ENCODE measurements around the gene PDAP1.
"Not testable (repeated sequence)": the region's sequence is repeated elsewhere in the genome, so short reads cannot be mapped to it uniquely, and the experiment has no call there.

Gene PDAP1

GRCh38 chr7:99446096-99446495 lies 37.7 kb upstream of the PDAP1 start:
- Histone ChIP-seq H3K27ac (ENCODE audit: low read length) (no peak overlapping the region), H3K36me3 (ENCODE audit: control insufficient read depth in 1 of 2, insufficient read depth in 2 of 2, low read length in 2 of 2) (peaks cover 42 to 53% of the 10 kb centered on the region in 2 donors), H3K9me3 (ENCODE audit: control insufficient read depth in 1 of 2, low read length in 2 of 2) (no peaks in the 10 kb centered on the region), H3K4me1 (ENCODE audit: control insufficient read depth in 1 of 2, insufficient read depth in 2 of 2, low read length in 2 of 2) (peaks cover 0 to 9% of the 10 kb centered on the region in 2 donors), H3K27me3 (ENCODE audit: low read depth, low read length) (no peaks in the 10 kb centered on the region), H3K4me3 (ENCODE audit: low read depth in 1 of 2, low read length in 2 of 2) (no peak overlapping the region)

GRCh38 chr7:99440195-99440594 lies 31.8 kb upstream of the PDAP1 start:
- no peak overlapping the region for H3K27ac ChIP-seq (ENCODE audit: low read length)
- H3K36me3 ChIP-seq (ENCODE audit: control insufficient read depth in 1 of 2, insufficient read depth in 2 of 2, low read length in 2 of 2) = peaks cover 5 to 9% of the 10 kb centered on the region in 2 donors
- peak overlapping the region; percentile 78 to 97 for H3K4me3 ChIP-seq (ENCODE audit: low read depth in 1 of 2, low read length in 2 of 2)
- H3K4me1 ChIP-seq (ENCODE audit: control insufficient read depth in 1 of 2, insufficient read depth in 2 of 2, low read length in 2 of 2) = peaks cover 10 to 33% of the 10 kb centered on the region in 2 donors
- H3K9me3 ChIP-seq (ENCODE audit: control insufficient read depth in 1 of 2, low read length in 2 of 2) = no peaks in the 10 kb centered on the region
- no peaks in the 10 kb centered on the region for H3K27me3 ChIP-seq (ENCODE audit: low read depth, low read length)

GRCh38 chr7:99438573-99439480 lies 30.4 kb upstream of the PDAP1 start, which contains the start of the genes CPSF4 and PTCD1:
TSS of gene CPSF4 (plus strand) at chr7:99438943. CDS start at chr7:99439083, 140 bp downstream.
TSS of gene PTCD1 (minus strand) at chr7:99438798. CDS start at chr7:99435242, 3,556 bp downstream.
- H3K36me3 ChIP-seq (ENCODE audit: control insufficient read depth in 1 of 2, insufficient read depth in 2 of 2, low read length in 2 of 2) = peaks cover 5 to 8% of the 10 kb centered on the region in 2 donors
- no peaks in the 10 kb centered on the region for H3K9me3 ChIP-seq (ENCODE audit: control insufficient read depth in 1 of 2, low read length in 2 of 2)
- peak within 1 kb of the TSS; percentile 65 for H3K27ac ChIP-seq (ENCODE audit: low read length)
- H3K4me3 ChIP-seq (ENCODE audit: low read depth in 1 of 2, low read length in 2 of 2) = peak within 1 kb of the TSS; percentile 78 to 97
- peaks cover 10 to 33% of the 10 kb centered on the region in 2 donors for H3K4me1 ChIP-seq (ENCODE audit: control insufficient read depth in 1 of 2, insufficient read depth in 2 of 2, low read length in 2 of 2)
- H3K27me3 ChIP-seq (ENCODE audit: low read depth, low read length) = no peaks in the 10 kb centered on the region

- Histone ChIP-seq H3K4me1 (ENCODE audit: control insufficient read depth in 1 of 2, insufficient read depth in 2 of 2, low read length in 2 of 2) (peaks cover 10 to 33% of the 10 kb centered on the region in 2 donors), H3K9me3 (ENCODE audit: control insufficient read depth in 1 of 2, low read length in 2 of 2) (no peaks in the 10 kb centered on the region), H3K4me3 (ENCODE audit: low read depth in 1 of 2, low read length in 2 of 2) (peak overlapping the region; percentile 68 to 97), H3K27me3 (ENCODE audit: low read depth, low read length) (no peaks in the 10 kb centered on the region), H3K27ac (ENCODE audit: low read length) (no peak overlapping the region), H3K36me3 (ENCODE audit: control insufficient read depth in 1 of 2, insufficient read depth in 2 of 2, low read length in 2 of 2) (peaks cover 11 to 14% of the 10 kb centered on the region in 2 donors)
These were observed 29.7 kb upstream of the PDAP1 start for GRCh38 chr7:99437946-99438572.

- H3K9me3 ChIP-seq (ENCODE audit: control insufficient read depth in 1 of 2, low read length in 2 of 2) = no peaks in the 10 kb centered on the region
- H3K27me3 ChIP-seq (ENCODE audit: low read depth, low read length) = no peaks in the 10 kb centered on the region
- no peak overlapping the region for H3K27ac ChIP-seq (ENCODE audit: low read length)
- H3K36me3 ChIP-seq (ENCODE audit: control insufficient read depth in 1 of 2, insufficient read depth in 2 of 2, low read length in 2 of 2) = peaks cover 28 to 46% of the 10 kb centered on the region in 2 donors
- peaks cover 0 to 10% of the 10 kb centered on the region in 2 donors for H3K4me1 ChIP-seq (ENCODE audit: control insufficient read depth in 1 of 2, insufficient read depth in 2 of 2, low read length in 2 of 2)
- no peak overlapping the region for H3K4me3 ChIP-seq (ENCODE audit: low read depth in 1 of 2, low read length in 2 of 2)
These were observed 24.8 kb upstream of the PDAP1 start for GRCh38 chr7:99433158-99433557.

GRCh38 chr7:99431756-99432540 lies 23.6 kb upstream of the PDAP1 start:
- peaks cover 28 to 46% of the 10 kb centered on the region in 2 donors for H3K36me3 ChIP-seq (ENCODE audit: control insufficient read depth in 1 of 2, insufficient read depth in 2 of 2, low read length in 2 of 2)
- not testable (repeated sequence) for H3K27ac ChIP-seq (ENCODE audit: low read length); H3K9me3 ChIP-seq (ENCODE audit: control insufficient read depth in 1 of 2, low read length in 2 of 2); H3K27me3 ChIP-seq (ENCODE audit: low read depth, low read length); H3K4me3 ChIP-seq (ENCODE audit: low read depth in 1 of 2, low read length in 2 of 2); H3K4me1 ChIP-seq (ENCODE audit: control insufficient read depth in 1 of 2, insufficient read depth in 2 of 2, low read length in 2 of 2)

- Histone ChIP-seq H3K36me3 (ENCODE audit: control insufficient read depth in 1 of 2, insufficient read depth in 2 of 2, low read length in 2 of 2) (peaks cover 30 to 52% of the 10 kb centered on the region in 2 donors), H3K27ac (ENCODE audit: low read length) (no peak overlapping the region), H3K9me3 (ENCODE audit: control insufficient read depth in 1 of 2, low read length in 2 of 2) (no peaks in the 10 kb centered on the region), H3K27me3 (ENCODE audit: low read depth, low read length) (no peaks in the 10 kb centered on the region), H3K4me1 (ENCODE audit: control insufficient read depth in 1 of 2, insufficient read depth in 2 of 2, low read length in 2 of 2) (no peaks in the 10 kb centered on the region), H3K4me3 (ENCODE audit: low read depth in 1 of 2, low read length in 2 of 2) (no peak overlapping the region)
These were observed 21.4 kb upstream of the PDAP1 start for GRCh38 chr7:99429756-99430155.

- peaks cover 31 to 56% of the 10 kb centered on the region in 2 donors for H3K36me3 ChIP-seq (ENCODE audit: control insufficient read depth in 1 of 2, insufficient read depth in 2 of 2, low read length in 2 of 2)
These were observed 20.7 kb upstream of the PDAP1 start for GRCh38 chr7:99428972-99429566.

GRCh38 chr7:99424932-99425730 lies 16.7 kb upstream of the PDAP1 start:
- peaks cover 33 to 61% of the 10 kb centered on the region in 2 donors for H3K36me3 ChIP-seq (ENCODE audit: control insufficient read depth in 1 of 2, insufficient read depth in 2 of 2, low read length in 2 of 2)
- H3K4me1 ChIP-seq (ENCODE audit: control insufficient read depth in 1 of 2, insufficient read depth in 2 of 2, low read length in 2 of 2) = no peaks in the 10 kb centered on the region
- H3K27me3 ChIP-seq (ENCODE audit: low read depth, low read length) = no peaks in the 10 kb centered on the region
- H3K4me3 ChIP-seq (ENCODE audit: low read depth in 1 of 2, low read length in 2 of 2) = no peak overlapping the region
- no peaks in the 10 kb centered on the region for H3K9me3 ChIP-seq (ENCODE audit: control insufficient read depth in 1 of 2, low read length in 2 of 2)
- H3K27ac ChIP-seq (ENCODE audit: low read length) = no peak overlapping the region

More at GRCh38 chr7:99428972-99429566, 20.7 kb upstream of the PDAP1 start:
- Histone ChIP-seq H3K27ac (ENCODE audit: low read length) (no peak overlapping the region), H3K27me3 (ENCODE audit: low read depth, low read length) (no peaks in the 10 kb centered on the region), H3K9me3 (ENCODE audit: control insufficient read depth in 1 of 2, low read length in 2 of 2) (no peaks in the 10 kb centered on the region), H3K4me1 (ENCODE audit: control insufficient read depth in 1 of 2, insufficient read depth in 2 of 2, low read length in 2 of 2) (no peaks in the 10 kb centered on the region), H3K4me3 (ENCODE audit: low read depth in 1 of 2, low read length in 2 of 2) (no peak overlapping the region)

- H3K9me3 ChIP-seq (ENCODE audit: control insufficient read depth in 1 of 2, low read length in 2 of 2) = no peaks in the 10 kb centered on the region
- H3K4me3 ChIP-seq (ENCODE audit: low read depth in 1 of 2, low read length in 2 of 2) = no peak overlapping the region
- H3K27ac ChIP-seq (ENCODE audit: low read length) = no peak overlapping the region
- H3K4me1 ChIP-seq (ENCODE audit: control insufficient read depth in 1 of 2, insufficient read depth in 2 of 2, low read length in 2 of 2) = no peaks in the 10 kb centered on the region
- peaks cover 47 to 69% of the 10 kb centered on the region in 2 donors for H3K36me3 ChIP-seq (ENCODE audit: control insufficient read depth in 1 of 2, insufficient read depth in 2 of 2, low read length in 2 of 2)
- H3K27me3 ChIP-seq (ENCODE audit: low read depth, low read length) = no peaks in the 10 kb centered on the region
These were observed 14.2 kb upstream of the PDAP1 start for GRCh38 chr7:99422625-99423024.

Data from muscle layer of duodenum (tissue), 2 donors.